Left hindlimb (tissue), 1 donor: ENCODE measurements around the gene ARFGAP2.

Source experiments
- DNase-seq: peaks from one replicate; pipeline ENCODE4 v3.0.0-alpha.2; 2018

Gene ARFGAP2

DNA sequence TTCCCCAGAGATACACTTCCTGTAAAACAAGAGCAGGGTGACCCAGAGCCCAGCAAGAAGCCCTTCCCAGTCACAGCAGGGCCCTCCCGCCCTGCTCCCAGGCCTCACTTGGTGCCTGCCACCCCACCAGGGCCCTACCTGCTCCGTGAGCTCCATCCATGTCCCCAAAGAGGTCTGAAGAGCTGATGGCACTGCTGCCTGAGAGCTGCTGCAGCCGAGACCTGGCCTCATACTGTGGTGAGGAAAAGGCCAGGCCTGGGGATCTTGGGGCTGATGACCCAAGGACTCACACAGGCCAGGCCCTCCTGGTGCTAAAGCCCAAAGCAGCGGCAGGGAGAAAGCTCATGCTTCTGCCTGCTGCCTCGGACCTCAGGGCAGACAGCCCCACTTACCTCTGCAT is 10.3 kb downstream of the ARFGAP2 start:
- DNase-seq = no peak

- DNase-seq = no peak
Observed at GRCh38 chr11:47165253-47165840, 11.3 kb downstream of the ARFGAP2 start.

DNA sequence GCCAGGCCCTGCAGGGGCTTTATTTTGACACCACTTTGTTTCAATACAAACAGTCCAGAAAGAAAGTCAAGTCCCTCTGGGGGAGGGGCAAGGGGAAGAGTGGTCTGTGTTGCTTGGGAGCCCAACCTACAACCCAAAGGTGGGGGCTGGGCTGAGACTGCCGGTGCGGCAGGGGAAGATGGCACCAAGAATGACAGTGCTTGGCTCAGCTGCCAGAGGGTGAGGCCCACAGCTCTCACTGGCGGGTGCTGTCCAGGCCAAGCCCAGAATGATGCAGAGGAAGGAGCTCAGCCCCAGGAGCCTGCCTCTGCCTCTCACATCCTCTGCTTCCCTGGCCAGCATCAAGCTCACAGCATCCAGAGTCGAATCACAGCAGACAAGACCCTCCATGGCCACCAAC is 12.4 kb downstream of the ARFGAP2 start:
- no peak for DNase-seq

- no peak for DNase-seq
Observed at GRCh38 chr11:47163898-47164297, 12.8 kb downstream of the ARFGAP2 start.

DNA sequence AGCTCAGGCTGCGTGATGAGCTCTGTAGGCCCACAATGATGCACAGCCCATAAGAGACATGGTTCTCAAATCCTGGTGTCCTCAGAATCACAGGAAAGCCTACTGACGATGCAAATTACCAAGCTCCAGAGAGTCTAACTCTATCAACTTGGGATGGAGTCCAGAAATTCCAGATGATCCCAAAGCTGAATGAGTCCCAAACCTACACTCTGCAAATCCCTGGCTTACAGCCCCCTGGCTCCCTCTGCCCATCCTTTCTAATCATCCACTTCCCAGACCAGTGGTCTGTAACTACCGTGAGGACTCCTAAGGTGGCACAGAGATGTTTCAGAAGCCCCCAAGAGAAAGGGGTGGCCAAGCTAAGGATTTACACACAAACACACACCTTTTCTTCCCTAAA is 13.5 kb downstream of the ARFGAP2 start:
- DNase-seq = no peak

DNA sequence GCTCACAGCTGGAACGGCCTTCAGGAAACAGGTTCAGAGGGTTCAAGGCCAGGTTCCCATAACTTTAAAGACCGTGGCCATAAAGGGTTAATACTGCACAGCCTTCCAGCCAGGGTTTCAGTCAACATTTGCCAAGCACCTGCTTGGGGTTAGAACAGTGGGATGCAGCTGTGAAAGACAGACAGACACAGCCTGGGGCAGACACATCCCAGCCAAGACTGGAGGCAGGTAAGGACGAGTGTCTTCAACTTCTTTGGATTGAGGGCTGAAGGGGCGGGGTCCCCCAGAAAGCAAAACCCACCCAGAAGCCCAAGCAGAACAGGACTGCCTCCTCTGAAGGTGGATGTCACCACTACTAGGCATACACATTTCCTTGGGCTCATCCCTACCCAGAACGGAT is 14.3 kb downstream of the ARFGAP2 start:
- no peak for DNase-seq

- DNase-seq = no peak
Observed at GRCh38 chr11:47161890-47162289, 14.8 kb downstream of the ARFGAP2 start.

- peak; percentile 77 for DNase-seq
Observed at GRCh38 chr11:47161134-47161854, 15.4 kb downstream of the ARFGAP2 start.

GRCh38 chr11:47160753-47161133 is 15.9 kb downstream of the ARFGAP2 start:
- DNase-seq = no peak

- no peak for DNase-seq
Observed at GRCh38 chr11:47158242-47158641, 18.4 kb downstream of the ARFGAP2 start.

DNA sequence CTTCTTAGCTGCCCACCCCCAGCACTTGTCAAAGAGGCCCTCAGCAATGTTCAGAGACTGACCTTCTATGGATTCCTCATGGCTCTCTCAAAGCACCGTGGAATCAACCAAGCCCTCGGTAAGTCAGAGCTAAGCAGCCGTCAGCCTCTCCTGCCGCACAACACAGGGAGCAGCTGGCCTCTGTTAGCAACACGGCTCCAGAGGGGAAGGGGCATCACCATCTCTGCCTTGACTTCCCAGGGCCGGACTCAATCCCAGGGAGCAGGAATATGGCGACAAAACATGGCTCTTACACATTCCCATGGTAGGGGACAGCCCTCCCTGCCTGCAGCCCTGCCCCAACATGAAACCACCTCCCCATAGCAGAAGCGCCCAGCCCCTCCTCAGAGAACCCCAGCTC is 18.9 kb downstream of the ARFGAP2 start:
- no peak for DNase-seq

- DNase-seq = no peak
Observed at GRCh38 chr11:47156951-47157350, 19.7 kb downstream of the ARFGAP2 start.

GRCh38 chr11:47156333-47156732 is 20.3 kb downstream of the ARFGAP2 start:
- DNase-seq = no peak

DNA sequence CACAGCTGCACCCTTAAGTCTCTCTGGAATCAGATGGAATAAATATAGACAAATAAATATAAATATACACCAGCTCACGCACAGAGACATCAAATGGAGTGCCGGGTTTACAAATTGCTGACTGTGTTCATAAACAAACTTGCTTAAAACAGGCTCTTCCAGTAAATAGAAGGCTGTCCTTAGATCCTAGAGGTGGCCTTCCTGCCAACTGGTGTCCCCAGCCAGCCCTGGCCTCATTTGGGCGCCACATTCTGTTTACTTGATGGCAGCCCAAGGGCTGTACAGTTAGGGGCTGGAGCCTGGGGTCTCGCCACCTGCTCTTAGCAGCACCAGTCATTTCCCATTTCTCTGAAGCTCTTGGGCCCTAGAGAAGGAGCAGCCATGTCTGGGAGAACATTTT is 20.8 kb downstream of the ARFGAP2 start:
- no peak for DNase-seq

- DNase-seq = no peak
Observed at GRCh38 chr11:47154616-47155570, 21.8 kb downstream of the ARFGAP2 start.

GRCh38 chr11:47152953-47153950 is 23.4 kb downstream of the ARFGAP2 start:
- DNase-seq = peak; percentile 89

DNA sequence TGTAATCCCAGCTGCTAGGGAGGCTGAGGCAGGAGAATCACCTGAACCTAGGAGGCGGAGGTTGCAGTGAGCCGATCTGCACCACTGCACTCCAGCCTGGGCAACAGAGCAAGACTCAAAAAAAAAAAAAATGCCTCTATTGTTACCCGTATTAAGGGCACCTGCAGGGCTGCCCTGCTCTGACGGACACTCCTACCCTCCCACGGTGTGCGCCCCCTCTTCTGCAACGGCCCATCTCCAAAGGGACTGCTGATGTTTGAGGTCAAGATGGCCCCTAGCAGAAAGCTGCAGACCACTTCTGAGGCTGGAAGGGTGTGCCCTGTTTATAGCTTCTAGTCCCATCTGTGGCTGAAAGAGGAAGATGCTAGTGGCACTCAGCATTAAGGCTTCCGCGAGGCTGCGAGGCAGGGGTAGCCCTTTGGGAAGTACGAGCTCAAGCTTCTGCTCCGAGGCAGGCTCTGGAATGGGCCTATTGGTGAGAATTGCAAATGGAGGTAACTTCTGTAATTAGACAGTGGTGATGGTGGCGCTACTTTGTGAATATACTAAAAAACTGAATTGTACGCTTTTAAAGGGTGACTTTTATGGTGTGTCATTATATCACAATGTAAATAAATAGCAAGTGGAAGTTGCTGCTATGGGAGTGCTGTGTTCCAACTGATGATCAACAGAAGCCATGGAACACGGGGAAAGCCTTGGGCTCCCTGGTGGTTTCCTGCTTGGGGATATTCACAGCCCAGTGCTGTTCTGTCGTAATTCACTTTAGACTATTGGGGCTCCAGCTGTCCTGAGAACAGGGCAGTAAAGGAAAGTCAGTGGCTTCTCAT is 24.3 kb downstream of the ARFGAP2 start:
- no peak for DNase-seq

DNA sequence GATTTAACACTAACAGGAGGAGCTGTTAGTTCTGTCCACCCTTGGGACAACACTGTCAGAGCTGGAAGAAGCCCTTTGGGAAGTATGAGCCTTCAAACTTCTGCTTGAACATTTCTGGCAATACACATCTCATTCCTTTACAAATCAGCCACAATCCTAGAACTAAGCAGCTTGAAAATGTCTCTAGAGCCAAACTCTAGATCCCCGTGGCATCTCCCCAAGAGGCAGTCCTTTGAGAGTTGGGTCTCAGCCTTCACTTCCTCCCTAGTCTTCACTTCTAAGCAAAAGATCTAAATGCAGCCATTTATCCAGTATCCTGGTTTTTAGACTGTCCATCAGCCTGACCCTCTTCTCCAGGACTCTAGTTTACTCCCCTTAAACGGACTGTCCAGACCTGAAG is 26.9 kb downstream of the ARFGAP2 start:
- no peak for DNase-seq

- DNase-seq = peak; percentile 56
Observed at GRCh38 chr11:47148903-47149531, 27.7 kb downstream of the ARFGAP2 start.

DNA sequence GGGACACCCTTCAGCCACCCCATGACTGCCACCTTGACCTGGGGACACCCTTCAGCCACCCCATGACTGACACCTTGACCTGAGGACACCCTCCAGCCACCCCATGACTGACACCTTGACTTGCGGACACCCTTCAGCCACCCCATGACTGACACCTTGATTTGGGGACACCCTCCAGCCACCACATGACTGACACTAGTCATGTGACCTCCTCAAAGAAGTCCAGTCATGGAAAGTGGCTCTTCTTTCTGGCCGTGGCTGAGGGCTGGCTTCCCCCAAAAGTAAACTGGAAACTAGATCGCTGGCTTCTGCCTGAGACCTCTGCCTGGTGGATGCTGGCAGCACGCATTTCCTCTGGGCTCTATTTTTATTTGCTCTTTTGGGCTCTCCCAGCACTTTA is 28.4 kb downstream of the ARFGAP2 start:
- no peak for DNase-seq

DNA sequence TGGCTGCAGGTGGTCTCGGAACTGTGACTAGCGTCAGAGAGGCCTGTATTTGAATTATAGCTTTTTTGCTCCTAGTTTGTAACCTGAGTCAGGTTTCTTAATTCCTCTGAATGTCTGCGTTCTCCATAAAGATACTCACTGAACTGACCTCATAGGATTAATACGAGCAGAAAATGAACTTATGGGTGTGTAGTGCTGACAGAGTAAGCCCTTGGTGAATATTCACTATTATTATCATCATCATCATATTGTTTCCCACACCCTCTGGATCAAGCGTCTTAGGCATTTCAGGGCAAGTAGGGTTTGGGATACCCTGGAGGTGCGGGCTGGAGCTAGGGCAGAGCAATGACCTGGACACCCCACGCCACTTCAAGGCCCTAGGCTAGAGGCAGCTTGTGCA is 29.0 kb downstream of the ARFGAP2 start:
- DNase-seq = no peak
